ENCODE data around the gene CAPNS1.
A peak's percentile ranks its signal among the peaks of the same experiment; 100 is the strongest.
"Not testable (repeated sequence)": the region's sequence is repeated elsewhere in the genome, so short reads cannot be mapped to it uniquely, and the experiment has no call there.

CAPNS1 gene

GRCh38 chr19:36114721-36115452, 25.0 kb upstream of the CAPNS1 start, which contains the start of gene POLR2I:
Gene POLR2I (minus strand): TSS chr19:36114875. CDS start chr19:36114856, 19 bp downstream.
- peak; percentile 99 for DNase-seq (ENCODE audit: low read depth)

GRCh38 chr19:36115453-36116343, 24.2 kb upstream of the CAPNS1 start, which contains the start of gene TBCB:
Gene TBCB (plus strand): TSS chr19:36115468. CDS start chr19:36115561, 93 bp downstream.
- DNase-seq (ENCODE audit: low read depth) = peak; percentile 84

- DNase-seq (ENCODE audit: low read depth) = no peak
Measured at GRCh38 chr19:36116344-36116637, 23.6 kb upstream of the CAPNS1 start.

- DNase-seq (ENCODE audit: low read depth) = no peak
Measured at GRCh38 chr19:36120092-36120983, 19.5 kb upstream of the CAPNS1 start.

- DNase-seq (ENCODE audit: low read depth) = no peak
Measured at GRCh38 chr19:36120984-36121358, 18.9 kb upstream of the CAPNS1 start.

GRCh38 chr19:36121486-36122124, 18.3 kb upstream of the CAPNS1 start:
- no peak for DNase-seq (ENCODE audit: low read depth)

GRCh38 chr19:36125557-36125956, 14.3 kb upstream of the CAPNS1 start:
- no peak for DNase-seq (ENCODE audit: low read depth)

- no peak for DNase-seq (ENCODE audit: low read depth)
Measured at GRCh38 chr19:36128392-36128736, 11.5 kb upstream of the CAPNS1 start.

- not testable (repeated sequence) for DNase-seq (ENCODE audit: low read depth)
Measured at GRCh38 chr19:36131221-36131620, 8.6 kb upstream of the CAPNS1 start.

GRCh38 chr19:36134867-36135266, 5.0 kb upstream of the CAPNS1 start:
- DNase-seq (ENCODE audit: low read depth) = not testable (repeated sequence)

- no peak for DNase-seq (ENCODE audit: low read depth)
Measured at GRCh38 chr19:36136964-36137686, 2.7 kb upstream of the CAPNS1 start.

- DNase-seq (ENCODE audit: low read depth) = no peak
Measured at GRCh38 chr19:36139120-36139472, 770 bp upstream of the CAPNS1 start.

- peak; percentile 13 for DNase-seq (ENCODE audit: low read depth)
Measured at GRCh38 chr19:36140304-36141038, 605 bp downstream of the CAPNS1 start.

- DNase-seq (ENCODE audit: low read depth) = peak; percentile 82
Measured at GRCh38 chr19:36141039-36141927, 1.4 kb downstream of the CAPNS1 start.

GRCh38 chr19:36142046-36142445, 2.2 kb downstream of the CAPNS1 start:
- DNase-seq (ENCODE audit: low read depth) = no peak

GRCh38 chr19:36142496-36142895, 2.6 kb downstream of the CAPNS1 start:
- no peak for DNase-seq (ENCODE audit: low read depth)

- DNase-seq (ENCODE audit: low read depth) = no peak
Measured at GRCh38 chr19:36144624-36145023, 4.8 kb downstream of the CAPNS1 start.

GRCh38 chr19:36149673-36150406, 10.0 kb downstream of the CAPNS1 start:
- no peak for DNase-seq (ENCODE audit: low read depth)

- no peak for DNase-seq (ENCODE audit: low read depth)
Measured at GRCh38 chr19:36150586-36150985, 10.7 kb downstream of the CAPNS1 start.
